GM18520 (cell line): ENCODE measurements around the gene PCDHGB4.
"Not testable (repeated sequence)": the region's sequence is repeated elsewhere in the genome, so short reads cannot be mapped to it uniquely, and the experiment has no call there.

Source experiments
- ATAC-seq: cut with Tn5 transposase; IDR thresholded peaks from one replicate; pipeline ENCODE4 v1.9.1; 2021; ENCODE audit not compliant: unreplicated experiment

Gene PCDHGB4

GRCh38 chr5:141366016-141366896 lies 21.2 kb upstream of the PCDHGB4 start:
- no peak for ATAC-seq

- no peak for ATAC-seq
These were observed 17.3 kb upstream of the PCDHGB4 start, which contains the start of gene PCDHGB3 for GRCh38 chr5:141369994-141370848. PCDHGB3 (plus strand) TSS chr5:141370242; CDS start chr5:141370395, 153 bp downstream.

- ATAC-seq, result no peak
These were observed 15.7 kb upstream of the PCDHGB4 start for GRCh38 chr5:141371572-141372475.

- no peak for ATAC-seq
These were observed 13.7 kb upstream of the PCDHGB4 start, which contains the start of gene PCDHGA6 for GRCh38 chr5:141373673-141374317. PCDHGA6 (plus strand) TSS chr5:141373891; CDS start chr5:141374084, 193 bp downstream.

- no peak for ATAC-seq
These were observed 12.9 kb upstream of the PCDHGB4 start for GRCh38 chr5:141374627-141375026.

- ATAC-seq, result not testable (repeated sequence)
These were observed 11.9 kb upstream of the PCDHGB4 start for GRCh38 chr5:141375444-141376155.

- no peak for ATAC-seq
These were observed 4.8 kb upstream of the PCDHGB4 start, which contains the start of gene PCDHGA7 for GRCh38 chr5:141382469-141383294. PCDHGA7 (plus strand) TSS chr5:141382742; CDS start chr5:141382900, 158 bp downstream.

GRCh38 chr5:141383345-141383744 lies 4.2 kb upstream of the PCDHGB4 start:
- no peak for ATAC-seq

- ATAC-seq, result no peak
These were observed 2.8 kb upstream of the PCDHGB4 start for GRCh38 chr5:141384471-141385267.

GRCh38 chr5:141388661-141389060 lies 1.2 kb downstream of the PCDHGB4 start:
- ATAC-seq, result no peak

- no peak for ATAC-seq
These were observed 1.9 kb downstream of the PCDHGB4 start for GRCh38 chr5:141389153-141390042.

- ATAC-seq, result no peak
These were observed 5.1 kb downstream of the PCDHGB4 start, which contains the start of gene PCDHGA8 for GRCh38 chr5:141392429-141393198. PCDHGA8 (plus strand) TSS chr5:141392633; CDS start chr5:141392814, 181 bp downstream.

- no peak for ATAC-seq
These were observed 5.8 kb downstream of the PCDHGB4 start for GRCh38 chr5:141393267-141393666.

- not testable (repeated sequence) for ATAC-seq
These were observed 7.1 kb downstream of the PCDHGB4 start for GRCh38 chr5:141394401-141395187.
